NOMO-1 (cell line): ENCODE data around the gene NSG1.
"Not testable (repeated sequence)": the region's sequence is repeated elsewhere in the genome, so short reads cannot be mapped to it uniquely, and the experiment has no call there.

ENCODE experiments used
- DNase-seq, 2 experiments: peaks; one replicate each; lab custom pipeline; 2025; ENCODE audit not compliant: unreplicated experiment in 2 of 2; lab: John Stamatoyannopoulos, UW

The NSG1 gene

GRCh38 chr4:4461850-4462249, 74.9 kb downstream of the NSG1 start:
- DNase-seq, result no peak

GRCh38 chr4:4462970-4463369, 76.1 kb downstream of the NSG1 start:
- DNase-seq, result no peak

- not testable (repeated sequence) for DNase-seq
Measured at GRCh38 chr4:4465238-4465637, 78.3 kb downstream of the NSG1 start.
